GM19438 (cell line): ENCODE measurements around the gene FLNA.
A peak's percentile ranks its signal among the peaks of the same experiment; 100 is the strongest.

Experiments
- ATAC-seq: cut with Tn5 transposase; IDR thresholded peaks from one replicate; pipeline ENCODE4 v1.9.1; 2021; ENCODE audit warnings: low read depth; ENCODE audit not compliant: unreplicated experiment

Gene FLNA

GRCh38 chrX:154376774-154377173 is 2.3 kb upstream of the FLNA start:
- no peak for ATAC-seq

GRCh38 chrX:154375156-154375504 is 696 bp upstream of the FLNA start:
- ATAC-seq: no peak

- ATAC-seq: no peak
These were observed 811 bp downstream of the FLNA start for GRCh38 chrX:154373340-154374306.

- ATAC-seq: no peak
These were observed 1.8 kb downstream of the FLNA start for GRCh38 chrX:154372612-154373022.

- no peak for ATAC-seq
These were observed 2.6 kb downstream of the FLNA start for GRCh38 chrX:154371789-154372300.

GRCh38 chrX:154371017-154371788 is 3.2 kb downstream of the FLNA start:
- ATAC-seq: peak; percentile 46

GRCh38 chrX:154370300-154371016 is 4.0 kb downstream of the FLNA start:
- no peak for ATAC-seq

GRCh38 chrX:154369449-154370299 is 4.8 kb downstream of the FLNA start:
- no peak for ATAC-seq

- no peak for ATAC-seq
These were observed 5.6 kb downstream of the FLNA start for GRCh38 chrX:154368630-154369448.

- no peak for ATAC-seq
These were observed 6.7 kb downstream of the FLNA start for GRCh38 chrX:154367474-154368308.

- ATAC-seq: no peak
These were observed 7.8 kb downstream of the FLNA start for GRCh38 chrX:154366666-154367055.

- no peak for ATAC-seq
These were observed 8.3 kb downstream of the FLNA start for GRCh38 chrX:154365997-154366665.

GRCh38 chrX:154365052-154365600 is 9.3 kb downstream of the FLNA start:
- ATAC-seq: no peak

GRCh38 chrX:154363706-154364439 is 10.6 kb downstream of the FLNA start:
- ATAC-seq: no peak

- no peak for ATAC-seq
These were observed 12.2 kb downstream of the FLNA start for GRCh38 chrX:154362085-154362742.

GRCh38 chrX:154360155-154360713 is 14.2 kb downstream of the FLNA start:
- no peak for ATAC-seq
